Raji (cell line): Measurements from ENCODE around the gene GSK3B.

Experiments
- POLR2A ChIP-seq: IDR thresholded peaks from 2 replicates; pipeline ENCODE4 v1.6.1; 2011; ENCODE audit warnings: low read depth, low read length, control low read depth; ENCODE audit not compliant: insufficient read depth

The GSK3B gene

GRCh38 chr3:119950666-119951325 lies 143.5 kb downstream of the GSK3B start:
- no peak for TF ChIP-seq POLR2A

- no peak for TF ChIP-seq POLR2A
Measured at GRCh38 chr3:119945291-119945690, 149.0 kb downstream of the GSK3B start.

- no peak for TF ChIP-seq POLR2A
Measured at GRCh38 chr3:119944091-119944490, 150.2 kb downstream of the GSK3B start.

GRCh38 chr3:119939077-119939476 lies 155.2 kb downstream of the GSK3B start:
- no peak for TF ChIP-seq POLR2A

GRCh38 chr3:119937229-119937628 lies 157.0 kb downstream of the GSK3B start:
- no peak for TF ChIP-seq POLR2A

- TF ChIP-seq POLR2A: no peak
Measured at GRCh38 chr3:119934249-119934648, 160.0 kb downstream of the GSK3B start.

GRCh38 chr3:119933207-119933606 lies 161.0 kb downstream of the GSK3B start:
- no peak for TF ChIP-seq POLR2A

GRCh38 chr3:119930286-119930685 lies 164.0 kb downstream of the GSK3B start:
- TF ChIP-seq POLR2A: no peak

GRCh38 chr3:119927190-119927589 lies 167.1 kb downstream of the GSK3B start:
- no peak for TF ChIP-seq POLR2A

GRCh38 chr3:119924111-119925094 lies 169.8 kb downstream of the GSK3B start:
- TF ChIP-seq POLR2A: no peak

GRCh38 chr3:119918992-119919933 lies 175.0 kb downstream of the GSK3B start:
- no peak for TF ChIP-seq POLR2A

GRCh38 chr3:119913021-119913420 lies 181.2 kb downstream of the GSK3B start:
- no peak for TF ChIP-seq POLR2A

- no peak for TF ChIP-seq POLR2A
Measured at GRCh38 chr3:119912220-119912619, 182.0 kb downstream of the GSK3B start.

GRCh38 chr3:119911748-119912147 lies 182.5 kb downstream of the GSK3B start:
- no peak for TF ChIP-seq POLR2A

- no peak for TF ChIP-seq POLR2A
Measured at GRCh38 chr3:119902061-119902460, 192.2 kb downstream of the GSK3B start.

- TF ChIP-seq POLR2A: no peak
Measured at GRCh38 chr3:119901148-119901547, 193.1 kb downstream of the GSK3B start.

GRCh38 chr3:119899192-119899511 lies 195.1 kb downstream of the GSK3B start:
- TF ChIP-seq POLR2A: no peak
